8988T (cell line): ENCODE results near the gene OPALIN.
A peak's percentile ranks its signal among the peaks of the same experiment; 100 is the strongest.

Experiments used
- DNase-seq: peaks from one replicate; pipeline ENCODE4 v3.0.0; 2011

The OPALIN gene

GRCh38 chr10:96358851-96359540 is at the start of gene OPALIN:
Gene OPALIN (minus strand): TSS chr10:96359002. CDS start chr10:96358896, 106 bp downstream.
- DNase-seq, result no peak

GRCh38 chr10:96408201-96408600 is 49.4 kb upstream of the OPALIN start:
- DNase-seq, result no peak

- no peak for DNase-seq
Observed at GRCh38 chr10:96407560-96408069, 48.8 kb upstream of the OPALIN start.

- DNase-seq, result no peak
Observed at GRCh38 chr10:96406091-96406490, 47.3 kb upstream of the OPALIN start.

- no peak for DNase-seq
Observed at GRCh38 chr10:96402417-96403305, 43.9 kb upstream of the OPALIN start.

GRCh38 chr10:96401036-96401435 is 42.2 kb upstream of the OPALIN start:
- no peak for DNase-seq

GRCh38 chr10:96400465-96400864 is 41.7 kb upstream of the OPALIN start:
- no peak for DNase-seq

- DNase-seq, result no peak
Observed at GRCh38 chr10:96397902-96398301, 39.1 kb upstream of the OPALIN start.

GRCh38 chr10:96395931-96396877 is 37.4 kb upstream of the OPALIN start:
- DNase-seq, result peak; percentile 83

GRCh38 chr10:96390460-96390864 is 31.7 kb upstream of the OPALIN start:
- DNase-seq, result no peak

GRCh38 chr10:96389785-96390184 is 31.0 kb upstream of the OPALIN start:
- DNase-seq, result no peak

GRCh38 chr10:96387601-96388000 is 28.8 kb upstream of the OPALIN start:
- DNase-seq, result no peak

- no peak for DNase-seq
Observed at GRCh38 chr10:96387161-96387560, 28.4 kb upstream of the OPALIN start.

GRCh38 chr10:96384506-96384905 is 25.7 kb upstream of the OPALIN start:
- no peak for DNase-seq

- no peak for DNase-seq
Observed at GRCh38 chr10:96380821-96381220, 22.0 kb upstream of the OPALIN start.

GRCh38 chr10:96379758-96380157 is 21.0 kb upstream of the OPALIN start:
- DNase-seq, result no peak

- DNase-seq, result no peak
Observed at GRCh38 chr10:96378741-96379140, 19.9 kb upstream of the OPALIN start.

GRCh38 chr10:96377816-96378294 is 19.1 kb upstream of the OPALIN start:
- no peak for DNase-seq

- DNase-seq, result no peak
Observed at GRCh38 chr10:96376483-96376882, 17.7 kb upstream of the OPALIN start.

GRCh38 chr10:96374985-96375830 is 16.4 kb upstream of the OPALIN start:
- peak; percentile 95 for DNase-seq

GRCh38 chr10:96374639-96374984 is 15.8 kb upstream of the OPALIN start:
- DNase-seq, result no peak

- DNase-seq, result no peak
Observed at GRCh38 chr10:96374004-96374403, 15.2 kb upstream of the OPALIN start.
